Fibroblast of lung (primary cell): ENCODE measurements around the gene KRTAP15-1.

ENCODE experiments used
- EZH2 ChIP-seq: IDR thresholded peaks from 2 replicates; pipeline ENCODE4 v1.5.1; 2012; ENCODE audit warnings: low read length, control low read depth, mild to moderate bottlenecking; ENCODE audit errors: missing control alignments
- TF ChIP-seq, protein P1 (sequence below), 2 donors: IDR thresholded peaks in 1 of 2; conservative IDR thresholded peaks in 1 of 2; 1 replicate in 1 of 2; 2 replicates in 1 of 2; pipeline ENCODE4 v1.5.1; 2011 to 2012; ENCODE audit warnings: low read length in 2 of 2, control low read depth in 1 of 2, inconsistent platforms in 1 of 2, low read depth in 1 of 2, mild to moderate bottlenecking in 1 of 2

DNA sequence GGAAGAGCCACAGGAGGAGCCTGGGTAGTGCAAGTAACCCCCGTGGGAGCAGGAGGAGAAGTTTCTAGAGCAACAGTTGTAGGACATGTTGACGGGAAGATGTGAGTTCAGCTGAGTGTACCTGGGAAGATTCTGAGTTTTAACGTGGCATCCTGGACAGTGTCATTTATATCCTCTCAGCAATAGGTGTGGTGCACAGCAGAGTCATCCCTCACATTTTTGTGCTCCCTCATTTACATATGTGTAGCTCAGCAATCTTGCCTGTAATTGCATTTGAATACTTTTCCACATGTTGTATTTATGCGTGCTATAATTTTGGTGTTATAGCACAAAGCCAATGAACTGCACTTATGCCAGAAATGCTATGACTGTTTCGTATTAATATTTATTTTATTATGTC lies 14.2 kb upstream of the KRTAP15-1 start, which contains the start of gene KRTAP13-3:
- TF ChIP-seq, protein P1, sequence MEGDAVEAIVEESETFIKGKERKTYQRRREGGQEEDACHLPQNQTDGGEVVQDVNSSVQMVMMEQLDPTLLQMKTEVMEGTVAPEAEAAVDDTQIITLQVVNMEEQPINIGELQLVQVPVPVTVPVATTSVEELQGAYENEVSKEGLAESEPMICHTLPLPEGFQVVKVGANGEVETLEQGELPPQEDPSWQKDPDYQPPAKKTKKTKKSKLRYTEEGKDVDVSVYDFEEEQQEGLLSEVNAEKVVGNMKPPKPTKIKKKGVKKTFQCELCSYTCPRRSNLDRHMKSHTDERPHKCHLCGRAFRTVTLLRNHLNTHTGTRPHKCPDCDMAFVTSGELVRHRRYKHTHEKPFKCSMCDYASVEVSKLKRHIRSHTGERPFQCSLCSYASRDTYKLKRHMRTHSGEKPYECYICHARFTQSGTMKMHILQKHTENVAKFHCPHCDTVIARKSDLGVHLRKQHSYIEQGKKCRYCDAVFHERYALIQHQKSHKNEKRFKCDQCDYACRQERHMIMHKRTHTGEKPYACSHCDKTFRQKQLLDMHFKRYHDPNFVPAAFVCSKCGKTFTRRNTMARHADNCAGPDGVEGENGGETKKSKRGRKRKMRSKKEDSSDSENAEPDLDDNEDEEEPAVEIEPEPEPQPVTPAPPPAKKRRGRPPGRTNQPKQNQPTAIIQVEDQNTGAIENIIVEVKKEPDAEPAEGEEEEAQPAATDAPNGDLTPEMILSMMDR (conservative IDR thresholded peaks at IDR 0.05 in 1 of 2, IDR thresholded peaks at IDR 0.05 in 1 of 2; ENCODE audit: low read depth in 1 of 2, low read length in 2 of 2) = no peak
- TF ChIP-seq EZH2 = no peak
